NCI-H446 treated with DMSO at 0.1 percent for 48 hours (cell line): Measurements from ENCODE around the gene CARS1.

ENCODE experiments used
- DNase-seq: peaks from one replicate; lab custom pipeline; 2025; lab: John Stamatoyannopoulos, UW

The CARS1 gene

GRCh38 chr11:2955906-2956476 is 101.2 kb downstream of the CARS1 start:
- no peak for DNase-seq

GRCh38 chr11:2954263-2954662 is 103.0 kb downstream of the CARS1 start:
- DNase-seq = no peak

- DNase-seq = no peak
Measured at GRCh38 chr11:2952290-2952689, 104.9 kb downstream of the CARS1 start.

GRCh38 chr11:2951231-2952110 is 105.8 kb downstream of the CARS1 start:
- DNase-seq = no peak
